ENCODE measurements around the gene MMP20.

DNA sequence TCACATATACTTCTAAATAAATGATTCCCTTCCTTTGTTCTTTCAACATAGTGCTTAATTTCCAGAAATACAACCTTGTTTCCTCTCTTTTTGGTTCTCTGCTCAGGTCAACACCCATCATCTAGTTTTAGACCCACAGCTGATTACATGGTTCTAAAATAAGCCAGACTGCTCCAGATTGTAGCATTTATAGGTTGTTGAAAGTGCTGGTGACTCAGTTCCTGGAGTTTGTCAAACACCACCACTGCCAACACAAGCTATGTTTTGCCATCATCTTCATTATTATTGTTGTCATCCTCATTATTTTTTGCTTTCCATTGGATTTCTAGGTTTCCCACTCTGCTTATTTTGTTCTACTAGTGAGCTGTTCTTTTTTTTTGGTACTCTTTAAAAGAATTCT is 22.3 kb upstream of the MMP20 start:
- no peak for TF ChIP-seq POLR2A (IDR thresholded peaks at IDR 0.05)
- TF ChIP-seq, protein P1, sequence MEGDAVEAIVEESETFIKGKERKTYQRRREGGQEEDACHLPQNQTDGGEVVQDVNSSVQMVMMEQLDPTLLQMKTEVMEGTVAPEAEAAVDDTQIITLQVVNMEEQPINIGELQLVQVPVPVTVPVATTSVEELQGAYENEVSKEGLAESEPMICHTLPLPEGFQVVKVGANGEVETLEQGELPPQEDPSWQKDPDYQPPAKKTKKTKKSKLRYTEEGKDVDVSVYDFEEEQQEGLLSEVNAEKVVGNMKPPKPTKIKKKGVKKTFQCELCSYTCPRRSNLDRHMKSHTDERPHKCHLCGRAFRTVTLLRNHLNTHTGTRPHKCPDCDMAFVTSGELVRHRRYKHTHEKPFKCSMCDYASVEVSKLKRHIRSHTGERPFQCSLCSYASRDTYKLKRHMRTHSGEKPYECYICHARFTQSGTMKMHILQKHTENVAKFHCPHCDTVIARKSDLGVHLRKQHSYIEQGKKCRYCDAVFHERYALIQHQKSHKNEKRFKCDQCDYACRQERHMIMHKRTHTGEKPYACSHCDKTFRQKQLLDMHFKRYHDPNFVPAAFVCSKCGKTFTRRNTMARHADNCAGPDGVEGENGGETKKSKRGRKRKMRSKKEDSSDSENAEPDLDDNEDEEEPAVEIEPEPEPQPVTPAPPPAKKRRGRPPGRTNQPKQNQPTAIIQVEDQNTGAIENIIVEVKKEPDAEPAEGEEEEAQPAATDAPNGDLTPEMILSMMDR (IDR thresholded peaks at IDR 0.05), result no peak
